ENCODE measurements around the gene CERS4. TPM values are rescaled to one million over a fixed set of nuclear protein-coding genes. Genes with fewer than 3 reads are reported as not detected.
"Not testable (repeated sequence)": the region's sequence is repeated elsewhere in the genome, so short reads cannot be mapped to it uniquely, and the experiment has no call there.

Gene CERS4
- total RNA-seq, 4 donors from 2014 or later, result 2.1 to 4.0 (median 2.7) TPM

DNA sequence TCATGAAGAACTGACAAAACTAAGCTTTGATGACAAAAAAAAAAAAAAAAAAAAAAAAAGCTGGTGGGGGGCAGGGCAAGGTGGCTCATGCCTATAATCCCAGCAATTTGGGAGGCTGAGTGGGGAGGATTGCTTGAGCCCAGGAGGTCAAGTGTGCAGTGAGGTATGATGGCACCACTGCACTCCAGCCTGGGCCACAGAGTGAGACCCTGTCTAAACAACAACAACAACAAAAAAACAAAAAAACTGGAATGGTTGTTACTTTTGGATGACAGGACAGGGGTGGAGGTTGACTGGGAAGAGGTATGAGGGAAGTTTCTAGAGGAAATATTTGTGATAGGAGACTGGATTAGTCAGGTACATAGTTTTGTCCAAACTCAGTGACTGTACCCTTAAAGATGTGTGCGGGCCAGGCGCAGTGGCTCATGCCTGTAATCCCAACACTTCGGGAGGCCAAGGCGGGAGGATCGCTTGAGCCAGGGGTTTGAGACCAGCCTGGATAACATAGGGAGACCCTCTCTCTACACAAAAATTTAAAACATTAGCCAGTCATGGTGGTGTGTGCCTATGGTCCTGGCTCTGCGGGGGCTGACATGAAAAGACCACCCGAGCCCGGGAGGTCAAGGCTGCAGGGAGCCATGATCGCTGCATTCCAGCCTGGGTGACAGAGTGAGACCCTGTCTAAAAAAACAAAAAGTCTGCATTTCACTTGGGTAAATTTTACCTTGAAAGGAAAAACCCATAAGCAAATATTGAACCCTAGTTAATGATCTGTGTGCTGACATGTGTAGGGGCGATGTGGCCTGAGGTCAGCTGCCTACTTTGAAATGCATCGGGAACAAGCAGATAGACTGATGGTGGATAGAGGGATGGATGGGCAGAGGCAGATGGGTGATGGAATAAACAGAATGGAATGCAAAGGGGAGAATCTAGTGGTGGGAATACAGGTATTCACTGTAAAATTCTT is 37.0 kb downstream of the CERS4 start:
- Histone ChIP-seq H3K4me3 (no peak overlapping the region), H3K27ac (no peak overlapping the region), H3K4me1 (peaks cover 0 to 1% of the 10 kb centered on the region in 2 donors), H3K27me3 (no peaks in the 10 kb centered on the region), H3K36me3 (no peaks in the 10 kb centered on the region), H3K9me3 (no peaks in the 10 kb centered on the region)
- DNase-seq (no peak), ATAC-seq (no peak)
- intact Hi-C loops (cut with DNase I; ENCODE audit: low total_unique reads), result no loop called here
- TF ChIP-seq POLR2A (IDR thresholded peaks at IDR 0.05), result no peak
- TF ChIP-seq, protein P1, sequence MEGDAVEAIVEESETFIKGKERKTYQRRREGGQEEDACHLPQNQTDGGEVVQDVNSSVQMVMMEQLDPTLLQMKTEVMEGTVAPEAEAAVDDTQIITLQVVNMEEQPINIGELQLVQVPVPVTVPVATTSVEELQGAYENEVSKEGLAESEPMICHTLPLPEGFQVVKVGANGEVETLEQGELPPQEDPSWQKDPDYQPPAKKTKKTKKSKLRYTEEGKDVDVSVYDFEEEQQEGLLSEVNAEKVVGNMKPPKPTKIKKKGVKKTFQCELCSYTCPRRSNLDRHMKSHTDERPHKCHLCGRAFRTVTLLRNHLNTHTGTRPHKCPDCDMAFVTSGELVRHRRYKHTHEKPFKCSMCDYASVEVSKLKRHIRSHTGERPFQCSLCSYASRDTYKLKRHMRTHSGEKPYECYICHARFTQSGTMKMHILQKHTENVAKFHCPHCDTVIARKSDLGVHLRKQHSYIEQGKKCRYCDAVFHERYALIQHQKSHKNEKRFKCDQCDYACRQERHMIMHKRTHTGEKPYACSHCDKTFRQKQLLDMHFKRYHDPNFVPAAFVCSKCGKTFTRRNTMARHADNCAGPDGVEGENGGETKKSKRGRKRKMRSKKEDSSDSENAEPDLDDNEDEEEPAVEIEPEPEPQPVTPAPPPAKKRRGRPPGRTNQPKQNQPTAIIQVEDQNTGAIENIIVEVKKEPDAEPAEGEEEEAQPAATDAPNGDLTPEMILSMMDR (IDR thresholded peaks at IDR 0.05 in 4 of 5, conservative IDR thresholded peaks at IDR 0.05 in 1 of 5), result no peak
- in situ Hi-C loops (cut with MboI; ENCODE audit: low sequenced_read_pairs in 4 of 4), result no loop called here

GRCh38 chr19:8247129-8247890 is 38.1 kb downstream of the CERS4 start:
- H3K4me1 ChIP-seq; H3K27me3 ChIP-seq; DNase-seq; ATAC-seq; H3K4me3 ChIP-seq; in situ Hi-C loops (cut with MboI; ENCODE audit: low sequenced_read_pairs in 4 of 4); H3K27ac ChIP-seq; intact Hi-C loops (cut with DNase I; ENCODE audit: low total_unique reads); H3K9me3 ChIP-seq; H3K36me3 ChIP-seq: not testable (repeated sequence)

GRCh38 chr19:8248348-8249328 is 39.5 kb downstream of the CERS4 start:
- in situ Hi-C loops (cut with MboI; ENCODE audit: low sequenced_read_pairs in 4 of 4), result no loop called here
- ATAC-seq, result no peak
- Histone ChIP-seq H3K36me3 (no peaks in the 10 kb centered on the region), H3K9me3 (no peaks in the 10 kb centered on the region), H3K4me3 (no peak overlapping the region), H3K27ac (no peak overlapping the region), H3K27me3 (no peaks in the 10 kb centered on the region), H3K4me1 (no peaks in the 10 kb centered on the region)
- TF ChIP-seq, protein P1 (IDR thresholded peaks at IDR 0.05 in 4 of 5, conservative IDR thresholded peaks at IDR 0.05 in 1 of 5), result no peak
- TF ChIP-seq POLR2A (IDR thresholded peaks at IDR 0.05), result no peak
- intact Hi-C loops (cut with DNase I; ENCODE audit: low total_unique reads), result no loop called here
- no peak for DNase-seq

- no peak for DNase-seq
- intact Hi-C loops (cut with DNase I; ENCODE audit: low total_unique reads) (loop anchor here (5.0 kb wide), 1 partner anchor 398 kb away; no protein-coding TSS in a partner anchor), in situ Hi-C loops (cut with MboI; ENCODE audit: low sequenced_read_pairs in 4 of 4) (loop anchor here (5.0 to 25.0 kb wide), 5 partner anchors 93 to 306 kb away; partner anchors contain the start of genes TIMM44 (in 3 of the 4) and ELAVL1 (in 2 of the 4))
- TF ChIP-seq POLR2A (IDR thresholded peaks at IDR 0.05), result no peak
- TF ChIP-seq, protein P1 (IDR thresholded peaks at IDR 0.05 in 4 of 5, conservative IDR thresholded peaks at IDR 0.05 in 1 of 5), result no peak
- H3K36me3 ChIP-seq, result no peaks in the 10 kb centered on the region
- no peak overlapping the region for H3K4me3 ChIP-seq
- no peaks in the 10 kb centered on the region for H3K9me3 ChIP-seq
- no peaks in the 10 kb centered on the region for H3K4me1 ChIP-seq
- peak overlapping the region; percentile 1 to 74 (median 53) for H3K27ac ChIP-seq
- ATAC-seq, result no peak
- H3K27me3 ChIP-seq, result no peaks in the 10 kb centered on the region
Observed at GRCh38 chr19:8250596-8250995, 41.4 kb downstream of the CERS4 start.

Measured in gastrocnemius medialis (tissue), 4 donors.